AG10803 (cell line): ENCODE measurements around the gene PRXL2A.
"Not testable (repeated sequence)": the region's sequence is repeated elsewhere in the genome, so short reads cannot be mapped to it uniquely, and the experiment has no call there.

Experiments used
- DNase-seq: peaks from one replicate; pipeline ENCODE4 v3.0.0; 2010; ENCODE audit warnings: low read depth
- H3K4me3 ChIP-seq: 2 replicates; pipeline ENCODE4 v1.5.1; 2011; ENCODE audit warnings: mild to moderate bottlenecking, low read length, control low read depth
- CTCF ChIP-seq: conservative IDR thresholded peaks from 2 replicates; pipeline ENCODE4 v1.5.1; 2011; ENCODE audit warnings: mild to moderate bottlenecking, low read length, control low read depth, inconsistent platforms

PRXL2A gene

GRCh38 chr10:80415734-80416478 is 7.6 kb downstream of the PRXL2A start:
- TF ChIP-seq CTCF, result no peak
- DNase-seq, result no peak
- H3K4me3 ChIP-seq, result no peak overlapping the region

- TF ChIP-seq CTCF, result no peak
- no peak for DNase-seq
- H3K4me3 ChIP-seq, result no peak overlapping the region
Observed at GRCh38 chr10:80416479-80417098, 8.2 kb downstream of the PRXL2A start.

- H3K4me3 ChIP-seq, result not testable (repeated sequence)
Observed at GRCh38 chr10:80417256-80417655, 8.9 kb downstream of the PRXL2A start.

GRCh38 chr10:80421050-80421706 is 12.8 kb downstream of the PRXL2A start:
- no peak for DNase-seq
- no peak overlapping the region for H3K4me3 ChIP-seq
- TF ChIP-seq CTCF, result no peak

More at GRCh38 chr10:80417256-80417655, 8.9 kb downstream of the PRXL2A start:
- not testable (repeated sequence) for DNase-seq

GRCh38 chr10:80421707-80422536 is 13.6 kb downstream of the PRXL2A start:
- no peak for TF ChIP-seq CTCF
- DNase-seq, result no peak
- H3K4me3 ChIP-seq, result no peak overlapping the region

GRCh38 chr10:80425901-80426300 is 17.6 kb downstream of the PRXL2A start:
- no peak overlapping the region for H3K4me3 ChIP-seq
- TF ChIP-seq CTCF, result no peak
- DNase-seq, result no peak

GRCh38 chr10:80427541-80427940 is 19.2 kb downstream of the PRXL2A start:
- DNase-seq, result no peak
- no peak overlapping the region for H3K4me3 ChIP-seq
- TF ChIP-seq CTCF, result no peak
